Nephron (organoid): ENCODE data around the gene HYCC2.

Source experiments
- H3K27ac Mint-ChIP-seq, 3 experiments: 2 replicates each; pipeline ENCODE4 v1.8.0; 2020; ENCODE audit warnings: mixed read lengths in 3 of 3, mild to moderate bottlenecking in 2 of 3, moderate library complexity in 1 of 3
- H3K27me3 Mint-ChIP-seq: 2 replicates; pipeline ENCODE4 v1.8.0; 2021; ENCODE audit warnings: low read depth, mild to moderate bottlenecking, moderate library complexity, mixed read lengths
- H3K36me3 Mint-ChIP-seq: 2 replicates; pipeline ENCODE4 v1.8.0; 2020; ENCODE audit warnings: low read depth, mixed read lengths
- H3K4me1 Mint-ChIP-seq: 2 replicates; pipeline ENCODE4 v1.8.0; 2020; ENCODE audit warnings: mixed read lengths
- H3K4me3 Mint-ChIP-seq, 3 experiments: 2 replicates each; pipeline ENCODE4 v1.8.0; 2020; ENCODE audit warnings: mild to moderate bottlenecking in 3 of 3, mixed read lengths in 3 of 3, moderate library complexity in 2 of 3
- H3K9me3 Mint-ChIP-seq: 2 replicates; pipeline ENCODE4 v1.8.0; 2020; ENCODE audit warnings: mixed read lengths
- TF ChIP-seq, protein P1 (sequence below), 3 experiments: fragments of 200-600 bp; sonication (generic); IDR thresholded peaks; one replicate each; pipeline ENCODE4 v1.5.0; 2021; ENCODE audit warnings: antibody characterized with exemption in 3 of 3; ENCODE audit not compliant: unreplicated experiment in 3 of 3

Gene HYCC2

DNA sequence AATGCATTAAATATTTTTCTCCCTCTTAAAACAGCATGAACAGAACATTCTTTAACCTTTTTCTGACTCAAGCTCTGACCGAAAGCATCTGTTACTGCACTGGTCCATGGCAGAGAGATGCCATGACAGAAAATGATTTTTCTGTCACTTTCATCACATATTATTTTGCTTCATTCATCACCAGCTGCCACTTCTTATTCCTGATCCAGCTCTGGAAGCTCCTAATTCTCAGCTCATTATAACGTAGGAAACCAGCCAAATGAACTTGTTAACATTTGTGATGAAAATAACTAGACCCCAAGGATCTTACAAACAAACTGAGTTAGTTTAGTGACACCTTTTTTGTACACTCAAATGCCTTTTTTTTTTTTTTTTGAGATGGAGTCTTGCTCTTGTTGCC, 36.9 kb upstream of the HYCC2 start:
- TF ChIP-seq, protein P1, sequence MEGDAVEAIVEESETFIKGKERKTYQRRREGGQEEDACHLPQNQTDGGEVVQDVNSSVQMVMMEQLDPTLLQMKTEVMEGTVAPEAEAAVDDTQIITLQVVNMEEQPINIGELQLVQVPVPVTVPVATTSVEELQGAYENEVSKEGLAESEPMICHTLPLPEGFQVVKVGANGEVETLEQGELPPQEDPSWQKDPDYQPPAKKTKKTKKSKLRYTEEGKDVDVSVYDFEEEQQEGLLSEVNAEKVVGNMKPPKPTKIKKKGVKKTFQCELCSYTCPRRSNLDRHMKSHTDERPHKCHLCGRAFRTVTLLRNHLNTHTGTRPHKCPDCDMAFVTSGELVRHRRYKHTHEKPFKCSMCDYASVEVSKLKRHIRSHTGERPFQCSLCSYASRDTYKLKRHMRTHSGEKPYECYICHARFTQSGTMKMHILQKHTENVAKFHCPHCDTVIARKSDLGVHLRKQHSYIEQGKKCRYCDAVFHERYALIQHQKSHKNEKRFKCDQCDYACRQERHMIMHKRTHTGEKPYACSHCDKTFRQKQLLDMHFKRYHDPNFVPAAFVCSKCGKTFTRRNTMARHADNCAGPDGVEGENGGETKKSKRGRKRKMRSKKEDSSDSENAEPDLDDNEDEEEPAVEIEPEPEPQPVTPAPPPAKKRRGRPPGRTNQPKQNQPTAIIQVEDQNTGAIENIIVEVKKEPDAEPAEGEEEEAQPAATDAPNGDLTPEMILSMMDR (IDR thresholded peaks at IDR 0.05; ENCODE audit: unreplicated experiment in 3 of 3), result no peak
- H3K4me3 Mint-ChIP-seq, result no peak overlapping the region
- no peaks in the 10 kb centered on the region for H3K9me3 Mint-ChIP-seq
- peaks cover 3% of the 10 kb centered on the region for H3K27me3 Mint-ChIP-seq
- no peaks in the 10 kb centered on the region for H3K4me1 Mint-ChIP-seq
- H3K27ac Mint-ChIP-seq, result no peak overlapping the region
- no peaks in the 10 kb centered on the region for H3K36me3 Mint-ChIP-seq

DNA sequence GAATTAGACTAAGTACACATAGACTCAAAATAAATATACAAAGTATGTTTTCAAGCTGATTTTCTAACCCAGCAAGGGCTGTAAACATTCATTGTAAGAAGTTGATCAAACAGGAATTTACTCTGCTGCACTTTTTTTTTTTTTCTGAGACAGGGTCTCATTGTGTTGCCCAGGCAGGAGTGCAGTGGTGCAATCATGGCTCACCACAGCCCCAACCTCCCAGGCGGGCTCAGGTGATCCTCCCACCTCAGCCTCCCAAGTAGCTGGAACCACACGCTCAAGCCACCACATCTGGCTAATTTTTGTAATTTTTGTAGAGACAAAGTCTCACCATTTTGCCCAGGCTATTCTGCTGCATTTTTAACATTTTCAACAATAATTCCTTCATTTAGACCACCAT, 36.2 kb upstream of the HYCC2 start:
- Mint-ChIP-seq H3K27ac (no peak overlapping the region), H3K27me3 (peaks cover 3% of the 10 kb centered on the region), H3K4me1 (no peaks in the 10 kb centered on the region), H3K4me3 (no peak overlapping the region), H3K36me3 (no peaks in the 10 kb centered on the region), H3K9me3 (no peaks in the 10 kb centered on the region)
- TF ChIP-seq, protein P1 (IDR thresholded peaks at IDR 0.05; ENCODE audit: unreplicated experiment in 3 of 3), result no peak

DNA sequence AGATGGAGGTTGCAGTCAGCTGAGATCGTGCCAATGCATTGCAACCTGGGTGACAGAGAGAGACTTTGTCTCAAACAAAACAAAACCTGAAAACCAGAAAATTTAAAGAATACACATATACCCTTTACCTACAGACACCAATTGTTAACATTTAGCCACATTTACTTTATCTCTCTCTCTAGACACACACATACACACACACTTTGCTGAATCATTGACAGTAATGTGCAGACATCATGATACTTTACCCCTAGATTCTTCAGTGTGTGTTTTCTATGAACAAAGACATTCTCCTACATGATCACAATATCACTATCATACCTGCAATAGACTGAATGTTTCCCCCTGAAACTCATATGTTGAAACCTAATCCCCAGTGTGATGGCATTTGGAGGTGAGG, 34.3 kb upstream of the HYCC2 start:
- Mint-ChIP-seq H3K27me3 (peaks cover 3% of the 10 kb centered on the region), H3K36me3 (no peaks in the 10 kb centered on the region), H3K4me3 (no peak overlapping the region), H3K27ac (no peak overlapping the region), H3K9me3 (no peaks in the 10 kb centered on the region), H3K4me1 (no peaks in the 10 kb centered on the region)
- TF ChIP-seq, protein P1 (IDR thresholded peaks at IDR 0.05; ENCODE audit: unreplicated experiment in 3 of 3), result no peak

DNA sequence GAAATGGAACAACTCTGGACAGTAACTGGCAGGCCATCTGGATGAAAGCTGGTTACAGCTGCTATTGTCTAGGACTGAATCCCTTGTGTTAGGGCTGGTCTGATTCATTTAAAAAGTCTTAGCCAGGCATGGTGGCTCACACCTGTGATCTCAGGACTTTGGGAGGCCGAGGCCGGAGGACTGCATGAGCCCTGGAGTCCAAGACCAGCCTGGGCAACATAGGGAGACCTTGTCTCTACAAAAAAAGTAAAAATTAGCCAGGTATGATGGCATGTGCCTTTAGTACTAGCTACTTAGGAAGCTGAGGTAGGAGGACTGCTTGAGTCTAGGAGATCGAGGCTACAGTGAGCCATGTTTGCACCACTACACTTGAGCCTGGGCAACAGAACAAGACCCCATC, 29.0 kb upstream of the HYCC2 start:
- no peaks in the 10 kb centered on the region for H3K4me1 Mint-ChIP-seq
- H3K9me3 Mint-ChIP-seq, result no peaks in the 10 kb centered on the region
- no peaks in the 10 kb centered on the region for H3K36me3 Mint-ChIP-seq
- H3K4me3 Mint-ChIP-seq, result no peak overlapping the region
- no peak overlapping the region for H3K27ac Mint-ChIP-seq
- TF ChIP-seq, protein P1 (IDR thresholded peaks at IDR 0.05; ENCODE audit: unreplicated experiment in 3 of 3), result no peak
- H3K27me3 Mint-ChIP-seq, result no peaks in the 10 kb centered on the region

DNA sequence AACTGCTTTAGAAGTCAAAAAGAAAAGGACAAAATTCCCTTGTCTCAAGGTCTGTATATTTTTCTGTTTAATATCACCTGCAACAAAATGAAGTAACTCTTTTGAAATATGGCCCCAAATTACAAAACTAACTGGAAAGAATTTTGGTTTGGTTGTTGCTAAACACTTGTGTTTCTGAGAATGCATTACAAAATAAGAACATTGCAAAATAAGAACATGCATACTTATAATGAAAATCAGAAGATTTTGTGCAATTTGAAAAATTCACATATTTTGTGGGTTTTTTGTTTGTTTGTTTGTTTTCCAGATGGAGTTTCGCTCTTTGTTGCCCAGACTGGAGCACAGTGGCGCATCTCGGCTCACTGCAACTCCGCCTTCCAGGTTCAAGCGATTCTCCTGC, 22.1 kb upstream of the HYCC2 start:
- no peaks in the 10 kb centered on the region for H3K9me3 Mint-ChIP-seq
- no peaks in the 10 kb centered on the region for H3K4me1 Mint-ChIP-seq
- TF ChIP-seq, protein P1 (IDR thresholded peaks at IDR 0.05; ENCODE audit: unreplicated experiment in 3 of 3), result no peak
- no peaks in the 10 kb centered on the region for H3K27me3 Mint-ChIP-seq
- H3K4me3 Mint-ChIP-seq, result no peak overlapping the region
- peaks cover 7% of the 10 kb centered on the region for H3K36me3 Mint-ChIP-seq
- no peak overlapping the region for H3K27ac Mint-ChIP-seq

DNA sequence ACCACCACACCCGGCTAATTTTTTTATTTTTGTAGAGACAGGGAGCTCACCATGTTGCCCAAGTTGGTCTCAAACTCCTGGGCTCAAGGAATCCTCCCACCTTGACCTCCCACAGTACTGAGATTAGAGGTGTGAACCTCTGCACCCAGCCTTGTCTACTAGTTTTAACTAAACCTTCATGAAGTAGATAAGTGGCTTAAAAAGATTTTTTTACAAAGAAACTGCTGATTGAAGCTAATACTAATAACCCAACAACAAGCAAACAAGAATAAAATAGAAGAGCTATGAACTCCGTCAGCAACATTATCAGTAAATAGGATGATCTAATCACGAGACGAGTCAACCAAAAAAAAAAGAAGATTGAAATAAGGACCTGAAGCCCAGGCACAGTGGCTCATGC, 19.1 kb upstream of the HYCC2 start:
- no peaks in the 10 kb centered on the region for H3K9me3 Mint-ChIP-seq
- no peaks in the 10 kb centered on the region for H3K27me3 Mint-ChIP-seq
- H3K27ac Mint-ChIP-seq, result no peak overlapping the region
- H3K36me3 Mint-ChIP-seq, result peaks cover 26% of the 10 kb centered on the region
- H3K4me1 Mint-ChIP-seq, result no peaks in the 10 kb centered on the region
- H3K4me3 Mint-ChIP-seq, result no peak overlapping the region
- TF ChIP-seq, protein P1 (IDR thresholded peaks at IDR 0.05; ENCODE audit: unreplicated experiment in 3 of 3), result no peak
